HepG2 (cell line): ENCODE measurements around the gene MFAP1. TPM values are rescaled to one million over a fixed set of nuclear protein-coding genes. Genes with fewer than 3 reads are reported as not detected.

ENCODE experiments used
- FOSL2 ChIP-seq: sonication (generic); formaldehyde crosslinking; IDR thresholded peaks from 2 replicates; pipeline ENCODE4 v1.4.0; 2020; ENCODE audit warnings: missing genetic modification reagents
- GMEB1 ChIP-seq: sonication (generic); formaldehyde crosslinking; IDR thresholded peaks from 2 replicates; pipeline ENCODE4 v1.5.1; 2020; ENCODE audit warnings: missing genetic modification reagents, mild to moderate bottlenecking, borderline replicate concordance
- MAFG ChIP-seq: sonication (generic); formaldehyde crosslinking; IDR thresholded peaks from 2 replicates; pipeline ENCODE4 v1.5.1; 2020; ENCODE audit warnings: mild to moderate bottlenecking, missing genetic modification reagents
- MAZ ChIP-seq, 2 experiments: sonication (generic) in 1 of 2; formaldehyde crosslinking in 1 of 2; IDR thresholded peaks; 2 replicates each; pipeline versions ENCODE4 v1.5.0 to v1.6.1; 2012 to 2020; ENCODE audit warnings: low read depth in 2 of 2, mild to moderate bottlenecking in 2 of 2, borderline replicate concordance in 1 of 2, improper control_type of control experiment in 1 of 2, low read length in 1 of 2, missing genetic modification reagents in 1 of 2, moderate library complexity in 1 of 2
- MTA3 ChIP-seq: sonication (generic); formaldehyde crosslinking; IDR thresholded peaks from 2 replicates; pipeline ENCODE4 v1.4.0; 2020; ENCODE audit warnings: missing genetic modification reagents
- POGZ ChIP-seq: sonication (generic); formaldehyde crosslinking; IDR thresholded peaks from 2 replicates; pipeline ENCODE4 v1.4.0; 2020; ENCODE audit warnings: mild to moderate bottlenecking, missing genetic modification reagents
- RFXAP ChIP-seq: sonication (generic); formaldehyde crosslinking; IDR thresholded peaks from 2 replicates; pipeline ENCODE4 v1.4.0; 2020; ENCODE audit warnings: missing genetic modification reagents, borderline replicate concordance
- TBX2 ChIP-seq: sonication (generic); formaldehyde crosslinking; IDR thresholded peaks from 2 replicates; pipeline ENCODE4 v1.5.0; 2020; ENCODE audit warnings: missing genetic modification reagents, mild to moderate bottlenecking, borderline replicate concordance
- ZBTB38 ChIP-seq: sonication (generic); formaldehyde crosslinking; IDR thresholded peaks from 2 replicates; pipeline ENCODE4 v1.5.1; 2020; ENCODE audit warnings: mild to moderate bottlenecking, missing genetic modification reagents
- ZC3H4 ChIP-seq: sonication (generic); formaldehyde crosslinking; IDR thresholded peaks from 2 replicates; pipeline ENCODE4 v1.4.0; 2020; ENCODE audit warnings: missing genetic modification reagents, borderline replicate concordance
- ZNF335 ChIP-seq: sonication (generic); formaldehyde crosslinking; IDR thresholded peaks from 2 replicates; pipeline ENCODE4 v1.4.0; 2020; ENCODE audit warnings: missing genetic modification reagents
- ZNF530 ChIP-seq: sonication (generic); formaldehyde crosslinking; IDR thresholded peaks from 2 replicates; pipeline ENCODE4 v1.5.0; 2020; ENCODE audit warnings: low read depth, mild to moderate bottlenecking, missing genetic modification reagents
- ZNF574 ChIP-seq: sonication (generic); formaldehyde crosslinking; IDR thresholded peaks from 2 replicates; pipeline ENCODE4 v1.4.0; 2020; ENCODE audit warnings: missing genetic modification reagents
- ZNF710 ChIP-seq: sonication (generic); formaldehyde crosslinking; IDR thresholded peaks from 2 replicates; pipeline ENCODE4 v1.5.0; 2020; ENCODE audit warnings: mild to moderate bottlenecking, missing genetic modification reagents, borderline replicate concordance
- ZNF724P ChIP-seq: sonication (generic); formaldehyde crosslinking; IDR thresholded peaks from 2 replicates; pipeline ENCODE4 v1.8.0; 2022; ENCODE audit warnings: missing genetic modification reagents, borderline replicate concordance
- polyA plus RNA-seq, 8 experiments: library from polyadenylated mRNA; depleted of rRNA in 3 of 8; stranded (reverse) in 7 of 8; unstranded in 1 of 8; fragments of >200 nt; fragmentation: Illumina TruSeq in 4 of 8; extraction: Trizol in 4 of 8; gene quantifications; 2 replicates each; pipeline versions ENCODE4 v1.2.1 to v1.2.3, GENCODE V29; 2011 to 2016; ENCODE audit warnings: low read depth in 4 of 8, missing spikeins in 1 of 8, mixed read lengths in 1 of 8; ENCODE audit not compliant: insufficient read depth in 1 of 8
- total RNA-seq, 5 experiments: library from RNA; depleted of rRNA; stranded (reverse); fragments of >200 nt; fragmentation: Illumina TruSeq; extraction: Trizol; gene quantifications; 2 replicates each; pipeline ENCODE4 v1.2.3, GENCODE V29; 2016; ENCODE audit warnings: low read depth in 1 of 5
- TF ChIP-seq, protein P1 (sequence below): fragments of 450-650 bp; IDR thresholded peaks from 2 replicates; pipeline ENCODE4 v1.6.1; 2017; ENCODE audit warnings: mild to moderate bottlenecking
- TF ChIP-seq, protein P2 (sequence below): sonication (generic); formaldehyde crosslinking; IDR thresholded peaks from 2 replicates; pipeline ENCODE4 v1.5.1; 2020; ENCODE audit warnings: missing genetic modification reagents, mild to moderate bottlenecking, borderline replicate concordance

MFAP1 gene
- total and polyA plus RNA-seq, 2 of the 13 experiments (the other 11 are each of a cell fraction or from before 2014, with no cell fraction given): 11.8 to 39.5 TPM

- TF ChIP-seq ZNF574 (CRISPR knock-in tag) (peak; percentile 46; the same call in 1 of the 2 replicates), MAZ (IDR thresholded peaks at IDR 0.05; ENCODE audit: borderline replicate concordance, low read depth, low read length) (peak; percentile 88; the same call in 1 of the 2 replicates), MAZ (CRISPR knock-in tag; IDR thresholded peaks at IDR 0.05; ENCODE audit: low read depth) (peak; percentile 52; the same call in 1 of the 2 replicates), FOSL2 (CRISPR knock-in tag) (no peak; the same call in 1 of the 2 replicates), MTA3 (CRISPR knock-in tag) (no peak), TBX2 (CRISPR knock-in tag) (peak; percentile 81), RFXAP (CRISPR knock-in tag) (no peak), POGZ (peak; percentile 59), ZNF335 (CRISPR knock-in tag) (no peak), ZNF530 (no peak), ZBTB38 (CRISPR knock-in tag) (0 out of 2 replicates have a peak, but pooled peaks have one; percentile 38), MAFG (CRISPR knock-in tag) (no peak), ZNF724P (CRISPR knock-in tag) (no peak; the same call in 1 of the 2 replicates), GMEB1 (peak; percentile 94), ZNF710 (CRISPR knock-in tag) (no peak), ZC3H4 (CRISPR knock-in tag) (no peak)
- TF ChIP-seq, protein P1, sequence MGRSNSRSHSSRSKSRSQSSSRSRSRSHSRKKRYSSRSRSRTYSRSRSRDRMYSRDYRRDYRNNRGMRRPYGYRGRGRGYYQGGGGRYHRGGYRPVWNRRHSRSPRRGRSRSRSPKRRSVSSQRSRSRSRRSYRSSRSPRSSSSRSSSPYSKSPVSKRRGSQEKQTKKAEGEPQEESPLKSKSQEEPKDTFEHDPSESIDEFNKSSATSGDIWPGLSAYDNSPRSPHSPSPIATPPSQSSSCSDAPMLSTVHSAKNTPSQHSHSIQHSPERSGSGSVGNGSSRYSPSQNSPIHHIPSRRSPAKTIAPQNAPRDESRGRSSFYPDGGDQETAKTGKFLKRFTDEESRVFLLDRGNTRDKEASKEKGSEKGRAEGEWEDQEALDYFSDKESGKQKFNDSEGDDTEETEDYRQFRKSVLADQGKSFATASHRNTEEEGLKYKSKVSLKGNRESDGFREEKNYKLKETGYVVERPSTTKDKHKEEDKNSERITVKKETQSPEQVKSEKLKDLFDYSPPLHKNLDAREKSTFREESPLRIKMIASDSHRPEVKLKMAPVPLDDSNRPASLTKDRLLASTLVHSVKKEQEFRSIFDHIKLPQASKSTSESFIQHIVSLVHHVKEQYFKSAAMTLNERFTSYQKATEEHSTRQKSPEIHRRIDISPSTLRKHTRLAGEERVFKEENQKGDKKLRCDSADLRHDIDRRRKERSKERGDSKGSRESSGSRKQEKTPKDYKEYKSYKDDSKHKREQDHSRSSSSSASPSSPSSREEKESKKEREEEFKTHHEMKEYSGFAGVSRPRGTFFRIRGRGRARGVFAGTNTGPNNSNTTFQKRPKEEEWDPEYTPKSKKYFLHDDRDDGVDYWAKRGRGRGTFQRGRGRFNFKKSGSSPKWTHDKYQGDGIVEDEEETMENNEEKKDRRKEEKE: no peak
- TF ChIP-seq, protein P2, sequence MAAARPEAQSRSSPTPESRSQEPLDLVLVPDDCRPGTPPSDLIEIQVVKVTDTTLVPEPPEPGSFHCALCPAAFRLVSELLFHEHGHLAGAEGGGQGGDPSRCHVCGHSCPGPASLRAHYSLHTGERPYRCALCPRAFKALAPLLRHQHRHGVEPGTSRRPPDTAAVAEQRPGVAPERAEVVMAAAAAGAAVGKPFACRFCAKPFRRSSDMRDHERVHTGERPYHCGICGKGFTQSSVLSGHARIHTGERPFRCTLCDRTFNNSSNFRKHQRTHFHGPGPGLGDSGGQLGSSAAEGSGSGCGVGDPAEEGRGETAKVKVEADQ (CRISPR knock-in tag): no peak
Measured at GRCh38 chr15:43791993-43792760, 32.3 kb downstream of the MFAP1 start, which contains the start of gene SERF2 (continued).
